Measurements from ENCODE around the gene BCOR. TPM values are rescaled to one million over a fixed set of nuclear protein-coding genes. Genes with fewer than 3 reads are reported as not detected.

The BCOR gene
- total and polyA plus RNA-seq, 7 donors, result 6.4 to 24.3 (median 18.3) TPM

- H3K9me3 ChIP-seq, result no peaks in the 10 kb centered on the region
- ATAC-seq (no peak), DNase-seq (no peak)
- no peak for TF ChIP-seq CTCF (IDR thresholded peaks at IDR 0.05)
- peaks cover 17% of the 10 kb centered on the region for H3K4me1 ChIP-seq
- no peak overlapping the region for H3K4me3 ChIP-seq
- intact Hi-C loops (cut with DNase I), result loop anchor here in 1 of 2 donors (5.0 kb wide), 1 partner anchor 174 kb away; no protein-coding TSS in a partner anchor
- peaks cover 0 to 2% of the 10 kb centered on the region in 2 donors for H3K36me3 ChIP-seq (ENCODE audit: insufficient read depth in 1 of 2, low read depth in 1 of 2)
- no peak overlapping the region for H3K27ac ChIP-seq
- 45 to 71% (median 50%) methylated on average over 3 to 4 of the region's 4 CpGs for WGBS, 3 donors
- H3K27me3 ChIP-seq (ENCODE audit: insufficient read depth in 3 of 3, low read length in 2 of 3), result peaks cover 0 to 39% (median 0%) of the 10 kb centered on the region in 3 donors
These were observed 16.1 kb downstream of the BCOR start for GRCh38 chrX:40081679-40082068.

- Histone ChIP-seq H3K27me3 (ENCODE audit: insufficient read depth in 3 of 3, low read length in 2 of 3) (peaks cover 0 to 34% (median 0%) of the 10 kb centered on the region in 3 donors), H3K9me3 (no peaks in the 10 kb centered on the region), H3K27ac (no peak overlapping the region), H3K4me1 (peaks cover 17% of the 10 kb centered on the region), H3K4me3 (no peak overlapping the region), H3K36me3 (ENCODE audit: insufficient read depth in 1 of 2, low read depth in 1 of 2) (peaks cover 0 to 8% of the 10 kb centered on the region in 2 donors)
- TF ChIP-seq CTCF (IDR thresholded peaks at IDR 0.05), result no peak
- no peak for ATAC-seq
- 63 to 85% (median 85%) methylated on average over 16 of the region's 16 CpGs for WGBS, 3 donors
- intact Hi-C loops (cut with DNase I), result loop anchor here in 1 of 2 donors (5.0 kb wide), 1 partner anchor 174 kb away; no protein-coding TSS in a partner anchor
- no peak for DNase-seq
These were observed 16.7 kb downstream of the BCOR start for GRCh38 chrX:40080894-40081678.

DNA sequence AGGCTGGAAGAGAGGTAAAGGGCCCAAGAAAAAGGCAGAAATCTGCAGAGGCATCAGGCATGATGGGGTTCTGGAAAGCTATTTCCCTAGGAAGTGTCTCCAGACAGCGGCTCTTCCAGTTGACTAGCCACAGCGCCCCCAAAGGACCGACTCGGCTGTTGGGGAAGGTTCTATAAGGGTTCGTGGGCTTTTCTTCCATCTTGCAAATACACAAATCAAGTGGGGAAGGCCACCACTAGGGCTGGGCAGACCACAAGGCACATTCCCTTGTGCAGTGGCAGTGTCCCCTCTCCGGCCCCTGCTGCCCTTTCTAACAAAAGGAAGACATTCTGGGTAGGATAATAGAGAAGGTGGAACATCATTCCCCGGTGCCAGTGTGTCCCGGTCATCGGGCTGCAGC, 18.2 kb downstream of the BCOR start:
- Histone ChIP-seq H3K4me3 (no peak overlapping the region), H3K36me3 (ENCODE audit: insufficient read depth in 1 of 2, low read depth in 1 of 2) (peaks cover 0 to 23% of the 10 kb centered on the region in 2 donors), H3K9me3 (no peaks in the 10 kb centered on the region), H3K27me3 (ENCODE audit: insufficient read depth in 3 of 3, low read length in 2 of 3) (peaks cover 0 to 27% (median 0%) of the 10 kb centered on the region in 3 donors), H3K27ac (no peak overlapping the region), H3K4me1 (peaks cover 17% of the 10 kb centered on the region)
- intact Hi-C loops (cut with DNase I), result loop anchor here in 1 of 2 donors (10.0 kb wide), 1 partner anchor 265 kb away; no protein-coding TSS in a partner anchor
- 46 to 76% (median 73%) methylated on average over 8 to 9 of the region's 9 CpGs for WGBS, 3 donors
- no peak for DNase-seq
- no peak for ATAC-seq
- no peak for TF ChIP-seq CTCF (IDR thresholded peaks at IDR 0.05)

DNA sequence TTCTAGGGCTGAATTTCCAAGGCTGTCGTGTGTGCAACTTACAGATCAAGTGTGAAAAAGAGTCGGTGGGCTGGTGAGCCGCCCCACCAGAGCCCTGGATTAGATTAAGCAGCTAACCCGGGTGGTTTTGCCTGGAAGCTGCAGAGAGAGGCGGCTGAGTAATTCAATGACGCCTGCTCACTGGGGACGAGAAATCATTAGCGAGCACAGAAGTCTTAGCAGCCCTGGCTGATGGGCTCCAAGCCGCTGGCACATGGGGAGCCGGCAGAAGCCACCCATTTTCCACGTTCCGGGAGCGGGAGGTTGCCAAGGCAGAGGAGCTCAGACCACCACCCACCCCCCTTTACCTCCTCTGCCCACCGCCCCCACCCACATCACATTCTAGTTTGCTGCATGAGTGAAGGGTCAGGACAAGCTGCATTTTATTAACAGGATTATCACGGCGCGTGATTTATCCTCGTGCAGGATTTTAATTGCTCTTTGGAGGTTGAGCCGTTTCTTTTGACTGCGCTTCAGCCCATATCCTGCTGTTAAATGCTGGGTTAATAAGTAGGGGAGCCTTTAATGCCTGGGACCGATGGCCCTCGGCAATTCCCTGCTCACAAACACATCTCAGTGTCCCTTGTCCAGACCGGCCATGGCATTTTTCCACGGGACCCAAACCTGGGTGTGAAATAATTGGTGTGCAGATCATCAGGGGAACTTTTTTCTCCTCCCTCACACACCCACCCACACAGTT, 19.1 kb downstream of the BCOR start:
- Histone ChIP-seq H3K36me3 (ENCODE audit: insufficient read depth in 1 of 2, low read depth in 1 of 2) (peaks cover 0 to 28% of the 10 kb centered on the region in 2 donors), H3K27me3 (ENCODE audit: insufficient read depth in 3 of 3, low read length in 2 of 3) (peaks cover 0 to 20% (median 0%) of the 10 kb centered on the region in 3 donors), H3K27ac (no peak overlapping the region), H3K4me1 (peaks cover 10% of the 10 kb centered on the region), H3K4me3 (no peak overlapping the region), H3K9me3 (no peaks in the 10 kb centered on the region)
- ATAC-seq (no peak), DNase-seq (no peak)
- no peak for TF ChIP-seq CTCF (IDR thresholded peaks at IDR 0.05)
- WGBS, 3 donors, result 33 to 70% (median 53%) methylated on average over 21 to 24 of the region's 24 CpGs
- intact Hi-C loops (cut with DNase I), result loop anchor here in 1 of 2 donors (10.0 kb wide), 1 partner anchor 264 kb away; no protein-coding TSS in a partner anchor

Data from psoas muscle (tissue), 8 donors.